MM.1S (cell line): ENCODE data around the gene ACACB.

ENCODE experiments used
- CTCF ChIP-seq: fragments of 300-600 bp; sonication (generic); IDR thresholded peaks from 2 replicates; pipeline ENCODE4 v1.5.1; 2016; ENCODE audit warnings: antibody characterized with exemption, low read length, mixed read lengths
- EZH2 ChIP-seq: fragments of 300-600 bp; sonication (generic); optimal IDR thresholded peaks from 2 replicates; pipeline ENCODE3; 2017; ENCODE audit warnings: low read depth, mild to moderate bottlenecking, antibody characterized with exemption, low read length, mixed read lengths

GRCh38 chr12:109157986-109158385, 41.6 kb downstream of the ACACB start:
- TF ChIP-seq CTCF, result no peak
- no peak for TF ChIP-seq EZH2
